ENCODE results near the gene GOLGA8J.
"Not testable (repeated sequence)": the region's sequence is repeated elsewhere in the genome, so short reads cannot be mapped to it uniquely, and the experiment has no call there.

Gene GOLGA8J, protein sequence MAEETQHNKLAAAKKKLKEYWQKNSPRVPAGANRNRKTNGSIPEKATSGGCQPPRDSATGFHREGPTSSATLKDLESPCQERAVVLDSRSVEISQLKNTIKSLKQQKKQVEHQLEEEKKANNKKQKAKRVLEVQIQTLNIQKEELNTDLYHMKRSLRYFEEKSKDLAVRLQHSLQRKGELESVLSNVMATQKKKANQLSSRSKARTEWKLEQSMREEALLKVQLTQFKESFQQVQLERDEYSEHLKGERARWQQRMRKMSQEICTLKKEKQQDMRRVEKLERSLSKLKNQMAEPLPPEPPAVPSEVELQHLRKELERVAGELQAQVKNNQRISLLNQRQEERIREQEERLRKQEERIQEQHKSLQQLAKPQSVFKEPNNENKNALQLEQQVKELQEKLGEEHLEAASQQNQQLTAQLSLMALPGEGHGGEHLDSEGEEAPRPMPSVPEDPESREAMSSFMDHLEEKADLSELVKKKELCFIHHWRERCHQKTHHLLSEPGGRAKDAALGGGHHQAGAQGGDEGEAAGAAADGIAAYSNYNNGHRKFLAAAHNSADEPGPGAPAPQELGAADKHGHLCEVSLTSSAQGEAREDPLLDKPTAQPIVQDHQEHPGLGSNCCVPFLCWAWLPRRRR

DNA sequence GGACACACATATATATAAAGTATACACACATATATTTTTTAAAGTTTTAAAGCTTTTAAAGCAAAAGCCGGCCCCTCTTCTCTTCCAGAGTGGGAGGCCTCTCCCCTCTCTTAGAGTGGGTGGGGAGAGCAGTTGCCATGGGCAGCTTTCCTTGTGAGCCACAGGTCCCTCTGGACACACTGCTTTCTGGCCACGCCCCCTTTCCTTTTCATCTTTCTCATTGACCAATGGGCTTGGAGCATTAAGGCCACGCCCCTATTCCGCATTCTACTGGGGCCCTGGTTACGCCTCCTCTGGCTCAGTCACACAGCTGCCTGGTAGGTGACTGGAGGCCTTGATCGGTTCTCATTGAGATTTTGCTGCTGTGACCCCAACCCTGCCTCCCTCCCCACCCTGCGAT, at the start of gene GOLGA8J:
GOLGA8J (plus strand) TSS at position 301 of the 400 bp plus-strand sequence; CDS start at position 399, 98 bp downstream.
- not testable (repeated sequence) for ATAC-seq (ENCODE audit: low read depth); H3K4me3 ChIP-seq (ENCODE audit: severe bottlenecking); H3K9me3 ChIP-seq (ENCODE audit: severe bottlenecking); H3K4me1 ChIP-seq (ENCODE audit: insufficient read depth, poor library complexity, severe bottlenecking); H3K27me3 ChIP-seq (ENCODE audit: insufficient read depth, poor library complexity, severe bottlenecking); H3K27ac ChIP-seq (ENCODE audit: poor library complexity, severe bottlenecking); DNase-seq (ENCODE audit: low spot score); H3K36me3 ChIP-seq (ENCODE audit: low read depth)

DNA sequence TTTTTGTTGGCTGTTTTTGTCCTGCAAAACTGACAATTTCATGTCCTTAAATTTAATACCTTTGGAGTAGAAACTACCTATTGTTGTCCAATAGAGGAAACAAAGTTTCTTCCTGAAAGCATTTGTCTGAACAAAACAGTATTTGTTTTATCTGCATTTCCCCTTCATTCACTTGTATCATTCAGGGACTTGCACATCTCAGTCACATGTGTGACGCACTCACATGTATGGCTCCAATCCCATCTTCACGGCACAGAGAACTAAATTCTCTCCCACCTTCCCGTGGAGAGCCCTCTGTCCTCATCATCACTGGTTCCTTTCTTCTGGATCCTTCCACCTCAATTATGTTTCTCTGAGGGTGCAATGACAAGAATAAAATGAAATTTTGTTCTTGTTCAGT, 49.5 kb upstream of the GOLGA8J start:
- Histone ChIP-seq H3K27me3 (ENCODE audit: insufficient read depth, poor library complexity, severe bottlenecking) (no peaks in the 10 kb centered on the region), H3K36me3 (ENCODE audit: low read depth) (no peaks in the 10 kb centered on the region), H3K27ac (ENCODE audit: poor library complexity, severe bottlenecking) (no peak overlapping the region), H3K4me3 (ENCODE audit: severe bottlenecking) (no peak overlapping the region), H3K4me1 (ENCODE audit: insufficient read depth, poor library complexity, severe bottlenecking) (no peaks in the 10 kb centered on the region), H3K9me3 (ENCODE audit: severe bottlenecking) (no peaks in the 10 kb centered on the region)
- no peak for ATAC-seq (ENCODE audit: low read depth)
- no peak for DNase-seq (ENCODE audit: low spot score)
- TF ChIP-seq, protein P1, sequence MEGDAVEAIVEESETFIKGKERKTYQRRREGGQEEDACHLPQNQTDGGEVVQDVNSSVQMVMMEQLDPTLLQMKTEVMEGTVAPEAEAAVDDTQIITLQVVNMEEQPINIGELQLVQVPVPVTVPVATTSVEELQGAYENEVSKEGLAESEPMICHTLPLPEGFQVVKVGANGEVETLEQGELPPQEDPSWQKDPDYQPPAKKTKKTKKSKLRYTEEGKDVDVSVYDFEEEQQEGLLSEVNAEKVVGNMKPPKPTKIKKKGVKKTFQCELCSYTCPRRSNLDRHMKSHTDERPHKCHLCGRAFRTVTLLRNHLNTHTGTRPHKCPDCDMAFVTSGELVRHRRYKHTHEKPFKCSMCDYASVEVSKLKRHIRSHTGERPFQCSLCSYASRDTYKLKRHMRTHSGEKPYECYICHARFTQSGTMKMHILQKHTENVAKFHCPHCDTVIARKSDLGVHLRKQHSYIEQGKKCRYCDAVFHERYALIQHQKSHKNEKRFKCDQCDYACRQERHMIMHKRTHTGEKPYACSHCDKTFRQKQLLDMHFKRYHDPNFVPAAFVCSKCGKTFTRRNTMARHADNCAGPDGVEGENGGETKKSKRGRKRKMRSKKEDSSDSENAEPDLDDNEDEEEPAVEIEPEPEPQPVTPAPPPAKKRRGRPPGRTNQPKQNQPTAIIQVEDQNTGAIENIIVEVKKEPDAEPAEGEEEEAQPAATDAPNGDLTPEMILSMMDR (IDR thresholded peaks at IDR 0.05; ENCODE audit: poor library complexity, severe bottlenecking) = no peak

DNA sequence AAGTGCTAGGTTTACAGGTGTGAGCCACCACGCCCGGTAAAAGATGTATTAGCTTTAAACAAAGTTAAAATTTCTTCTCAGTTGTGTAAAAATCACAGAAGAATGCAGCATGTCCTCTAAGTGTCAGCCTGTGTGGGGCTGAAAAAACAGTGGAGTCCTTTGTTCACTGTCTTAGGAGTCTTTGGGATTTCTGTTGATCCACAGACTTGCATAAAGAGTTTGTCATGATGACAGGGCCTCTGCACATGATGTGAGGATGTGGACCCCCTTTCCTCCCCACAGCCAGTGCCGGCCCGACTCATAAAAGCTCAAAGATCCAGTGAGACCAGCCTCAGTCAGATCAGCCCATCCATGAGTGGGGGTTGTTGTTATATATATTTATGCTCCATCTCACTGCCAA, 49.0 kb upstream of the GOLGA8J start:
- TF ChIP-seq, protein P1 (IDR thresholded peaks at IDR 0.05; ENCODE audit: poor library complexity, severe bottlenecking) = no peak
- H3K4me3 ChIP-seq (ENCODE audit: severe bottlenecking) = no peak overlapping the region
- H3K4me1 ChIP-seq (ENCODE audit: insufficient read depth, poor library complexity, severe bottlenecking) = no peaks in the 10 kb centered on the region
- no peaks in the 10 kb centered on the region for H3K9me3 ChIP-seq (ENCODE audit: severe bottlenecking)
- no peaks in the 10 kb centered on the region for H3K27me3 ChIP-seq (ENCODE audit: insufficient read depth, poor library complexity, severe bottlenecking)
- DNase-seq (ENCODE audit: low spot score) (no peak), ATAC-seq (ENCODE audit: low read depth) (no peak)
- no peaks in the 10 kb centered on the region for H3K36me3 ChIP-seq (ENCODE audit: low read depth)
- H3K27ac ChIP-seq (ENCODE audit: poor library complexity, severe bottlenecking) = no peak overlapping the region

DNA sequence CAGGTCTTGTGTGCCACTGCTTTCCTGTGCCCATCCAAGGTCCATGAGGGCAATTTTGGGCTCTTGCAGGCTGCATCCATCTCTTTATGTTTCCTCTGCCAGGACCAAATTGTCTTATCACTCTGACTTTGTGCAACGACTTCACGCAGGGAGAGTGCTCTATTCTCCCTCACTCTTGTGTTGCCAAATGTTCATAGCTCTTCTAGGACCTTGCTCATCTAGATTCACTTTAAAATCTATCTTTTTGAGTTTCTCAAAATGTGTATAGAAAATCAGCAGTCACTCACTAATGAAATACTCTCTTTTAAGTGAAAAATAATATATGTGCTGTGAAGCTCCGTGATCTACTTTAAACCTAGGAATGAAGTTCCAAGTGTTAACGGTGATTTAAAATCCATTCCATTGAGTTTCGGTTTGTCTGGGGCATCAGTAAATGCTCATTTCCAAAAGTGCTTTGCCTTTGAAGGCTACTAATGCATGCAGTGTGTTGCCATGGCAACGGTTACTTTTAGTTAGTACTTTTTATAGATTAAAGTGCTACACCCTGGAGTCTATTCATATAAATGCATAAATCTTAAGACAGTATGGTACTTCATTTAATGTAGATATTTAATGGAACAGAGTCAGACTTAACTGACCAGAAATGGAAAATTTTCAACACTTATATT, 46.6 kb upstream of the GOLGA8J start:
- ATAC-seq (ENCODE audit: low read depth) (no peak), DNase-seq (ENCODE audit: low spot score) (no peak)
- Histone ChIP-seq H3K36me3 (ENCODE audit: low read depth) (no peaks in the 10 kb centered on the region), H3K27ac (ENCODE audit: poor library complexity, severe bottlenecking) (no peak overlapping the region), H3K9me3 (ENCODE audit: severe bottlenecking) (no peaks in the 10 kb centered on the region), H3K4me1 (ENCODE audit: insufficient read depth, poor library complexity, severe bottlenecking) (no peaks in the 10 kb centered on the region), H3K27me3 (ENCODE audit: insufficient read depth, poor library complexity, severe bottlenecking) (no peaks in the 10 kb centered on the region), H3K4me3 (ENCODE audit: severe bottlenecking) (no peak overlapping the region)
- TF ChIP-seq, protein P1 (IDR thresholded peaks at IDR 0.05; ENCODE audit: poor library complexity, severe bottlenecking) = no peak

DNA sequence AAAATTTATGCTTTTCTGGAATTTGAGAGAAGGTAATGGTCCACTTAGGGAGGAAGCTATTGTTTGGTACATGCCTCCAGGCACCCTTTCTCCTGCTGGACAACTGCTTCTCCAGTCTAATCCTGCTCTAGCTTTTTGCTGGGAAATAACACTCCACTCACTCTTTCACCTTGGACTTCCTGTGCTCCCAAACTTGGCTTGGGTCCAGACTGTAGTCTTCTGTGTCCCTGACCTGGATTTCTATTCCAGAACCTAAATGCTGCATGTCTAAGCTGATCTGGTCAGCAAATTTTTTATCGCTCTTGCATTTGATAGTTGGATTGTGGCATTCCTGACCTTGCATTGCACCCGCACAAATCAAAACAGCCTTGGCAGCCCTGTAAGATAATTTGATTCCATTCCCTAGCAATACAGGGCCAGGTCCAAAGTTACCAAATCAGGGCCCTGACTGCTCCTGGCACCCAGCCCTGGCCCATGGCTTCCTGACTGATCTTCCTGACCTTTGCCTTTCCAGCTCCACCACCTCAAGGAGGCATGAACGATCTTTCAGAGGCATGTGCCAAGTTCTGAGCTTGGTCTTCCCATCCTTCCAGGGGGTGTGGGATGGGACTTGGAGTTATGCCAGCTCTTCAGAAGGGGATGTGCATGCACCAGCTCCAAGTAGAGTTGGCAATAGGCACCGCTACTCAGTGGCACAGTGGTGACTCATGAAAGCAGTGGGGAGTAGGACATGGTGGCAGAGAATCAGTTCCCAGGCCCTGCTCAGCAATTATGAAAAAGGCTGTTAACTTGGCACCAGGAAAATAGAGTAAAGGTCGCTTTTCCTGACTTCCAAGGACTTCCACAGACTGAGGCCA, 43.9 kb upstream of the GOLGA8J start:
- no peaks in the 10 kb centered on the region for H3K4me1 ChIP-seq (ENCODE audit: insufficient read depth, poor library complexity, severe bottlenecking)
- H3K9me3 ChIP-seq (ENCODE audit: severe bottlenecking) = no peaks in the 10 kb centered on the region
- no peak for ATAC-seq (ENCODE audit: low read depth)
- H3K36me3 ChIP-seq (ENCODE audit: low read depth) = no peaks in the 10 kb centered on the region
- no peak for DNase-seq (ENCODE audit: low spot score)
- no peak overlapping the region for H3K27ac ChIP-seq (ENCODE audit: poor library complexity, severe bottlenecking)
- TF ChIP-seq, protein P1 (IDR thresholded peaks at IDR 0.05; ENCODE audit: poor library complexity, severe bottlenecking) = no peak
- no peak overlapping the region for H3K4me3 ChIP-seq (ENCODE audit: severe bottlenecking)
- no peaks in the 10 kb centered on the region for H3K27me3 ChIP-seq (ENCODE audit: insufficient read depth, poor library complexity, severe bottlenecking)
